Jurkat, Clone E6-1 (cell line): ENCODE measurements around the gene AMBN.

Experiments
- DNase-seq: peaks from one replicate; pipeline ENCODE4 v3.0.0-alpha.2; 2011; ENCODE audit warnings: low read depth, low spot score
- H3K4me3 ChIP-seq: 2 replicates; pipeline ENCODE4 v1.5.1; 2011; ENCODE audit warnings: mild to moderate bottlenecking, low read length, control low read depth, moderate library complexity

Gene AMBN

GRCh38 chr4:70651864-70652506 is 59.9 kb downstream of the AMBN start:
- no peak overlapping the region for H3K4me3 ChIP-seq
- peak; percentile 65 for DNase-seq

DNA sequence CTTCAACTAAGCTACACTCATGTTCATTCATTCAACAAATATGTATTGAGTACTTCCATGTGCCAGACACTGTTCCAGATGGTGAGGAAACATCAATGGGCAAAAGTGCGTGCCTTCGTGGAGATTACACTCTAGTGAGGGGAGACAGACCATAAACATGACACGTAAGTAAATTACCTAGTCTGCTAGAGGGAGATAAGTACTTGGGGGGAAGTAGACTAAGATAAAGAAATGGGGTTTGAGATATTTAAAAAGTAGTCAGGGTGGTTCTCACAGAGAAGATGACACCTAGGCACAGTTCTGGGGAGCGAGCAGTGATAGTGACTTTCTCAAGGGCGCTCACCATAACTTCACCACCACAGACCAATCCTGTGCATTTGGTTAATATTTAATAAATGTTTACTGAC is 62.6 kb downstream of the AMBN start:
- DNase-seq = no peak
- no peak overlapping the region for H3K4me3 ChIP-seq
